GM18867 (cell line): Measurements from ENCODE around the gene TMEM123.

Experiments
- ATAC-seq: cut with Tn5 transposase; IDR thresholded peaks from one replicate; pipeline ENCODE4 v1.9.1; 2021; ENCODE audit warnings: mild to moderate bottlenecking, moderate library complexity; ENCODE audit not compliant: unreplicated experiment

Gene TMEM123

GRCh38 chr11:102473543-102473942, 21.0 kb upstream of the TMEM123 start:
- no peak for ATAC-seq

GRCh38 chr11:102472127-102472526, 19.6 kb upstream of the TMEM123 start:
- no peak for ATAC-seq

GRCh38 chr11:102471474-102471873, 18.9 kb upstream of the TMEM123 start:
- no peak for ATAC-seq

- ATAC-seq: no peak
Observed at GRCh38 chr11:102470251-102470650, 17.7 kb upstream of the TMEM123 start.

GRCh38 chr11:102469196-102469821, 16.7 kb upstream of the TMEM123 start:
- no peak for ATAC-seq

- no peak for ATAC-seq
Observed at GRCh38 chr11:102468616-102469195, 16.1 kb upstream of the TMEM123 start.

GRCh38 chr11:102467853-102468580, 15.5 kb upstream of the TMEM123 start:
- ATAC-seq: no peak

- no peak for ATAC-seq
Observed at GRCh38 chr11:102467080-102467708, 14.6 kb upstream of the TMEM123 start.

GRCh38 chr11:102465696-102466095, 13.1 kb upstream of the TMEM123 start:
- ATAC-seq: no peak

- peak; percentile 64 for ATAC-seq
Observed at GRCh38 chr11:102464859-102465500, 12.4 kb upstream of the TMEM123 start.

GRCh38 chr11:102464037-102464436, 11.5 kb upstream of the TMEM123 start:
- ATAC-seq: no peak

GRCh38 chr11:102462610-102463009, 10.0 kb upstream of the TMEM123 start:
- no peak for ATAC-seq

GRCh38 chr11:102459393-102459792, 6.8 kb upstream of the TMEM123 start:
- ATAC-seq: no peak

- ATAC-seq: no peak
Observed at GRCh38 chr11:102458548-102458947, 6.0 kb upstream of the TMEM123 start.

- no peak for ATAC-seq
Observed at GRCh38 chr11:102457865-102458264, 5.3 kb upstream of the TMEM123 start.

GRCh38 chr11:102457056-102457677, 4.6 kb upstream of the TMEM123 start:
- ATAC-seq: no peak

- ATAC-seq: no peak
Observed at GRCh38 chr11:102456381-102456780, 3.8 kb upstream of the TMEM123 start.

GRCh38 chr11:102453921-102454320, 1.4 kb upstream of the TMEM123 start:
- no peak for ATAC-seq

- ATAC-seq: no peak
Observed at GRCh38 chr11:102453302-102453695, 734 bp upstream of the TMEM123 start.

- peak; percentile 67 for ATAC-seq
Observed at GRCh38 chr11:102451681-102452460, 694 bp downstream of the TMEM123 start.
